Mucosa of gallbladder (tissue), 1 donor: Measurements from ENCODE around the gene RIPOR3. TPM values are rescaled to one million over a fixed set of nuclear protein-coding genes. Genes with fewer than 3 reads are reported as not detected.
"Not testable (repeated sequence)": the region's sequence is repeated elsewhere in the genome, so short reads cannot be mapped to it uniquely, and the experiment has no call there.

ENCODE experiments used
- DNase-seq: peaks from one replicate; pipeline ENCODE4 v3.0.0-alpha.2; 2020; ENCODE audit warnings: low spot score
- total RNA-seq: library from RNA; stranded (reverse); gene quantifications from one replicate; pipeline ENCODE4 v1.2.1, GENCODE V29; 2021
- donor health status: DM: no; HTN: no; CAD: no.

Gene RIPOR3
- total RNA-seq, 1 donor from 2014 or later: 6.4 TPM

GRCh38 chr20:50704971-50705370 is 13.6 kb upstream of the RIPOR3 start:
- no peak for DNase-seq

DNA sequence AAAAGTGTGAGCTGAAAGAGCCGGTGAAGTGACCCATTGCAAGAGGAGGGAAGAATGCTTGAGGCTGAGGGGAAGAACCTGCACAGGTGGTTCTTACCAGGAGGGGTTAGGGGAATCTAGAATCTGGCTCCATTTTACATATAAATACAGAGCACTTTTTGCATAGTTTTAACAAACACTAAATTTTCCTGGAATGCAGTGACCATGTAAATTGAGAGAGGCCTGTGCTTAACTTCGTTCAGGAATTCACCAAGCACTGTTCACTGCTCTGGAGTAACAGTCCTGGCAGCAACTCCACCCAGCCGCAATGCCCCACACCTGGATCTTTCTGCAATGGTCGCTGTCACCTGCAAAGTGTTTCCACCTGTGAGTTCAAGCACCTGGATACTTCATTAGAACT is 13.2 kb upstream of the RIPOR3 start:
- no peak for DNase-seq

DNA sequence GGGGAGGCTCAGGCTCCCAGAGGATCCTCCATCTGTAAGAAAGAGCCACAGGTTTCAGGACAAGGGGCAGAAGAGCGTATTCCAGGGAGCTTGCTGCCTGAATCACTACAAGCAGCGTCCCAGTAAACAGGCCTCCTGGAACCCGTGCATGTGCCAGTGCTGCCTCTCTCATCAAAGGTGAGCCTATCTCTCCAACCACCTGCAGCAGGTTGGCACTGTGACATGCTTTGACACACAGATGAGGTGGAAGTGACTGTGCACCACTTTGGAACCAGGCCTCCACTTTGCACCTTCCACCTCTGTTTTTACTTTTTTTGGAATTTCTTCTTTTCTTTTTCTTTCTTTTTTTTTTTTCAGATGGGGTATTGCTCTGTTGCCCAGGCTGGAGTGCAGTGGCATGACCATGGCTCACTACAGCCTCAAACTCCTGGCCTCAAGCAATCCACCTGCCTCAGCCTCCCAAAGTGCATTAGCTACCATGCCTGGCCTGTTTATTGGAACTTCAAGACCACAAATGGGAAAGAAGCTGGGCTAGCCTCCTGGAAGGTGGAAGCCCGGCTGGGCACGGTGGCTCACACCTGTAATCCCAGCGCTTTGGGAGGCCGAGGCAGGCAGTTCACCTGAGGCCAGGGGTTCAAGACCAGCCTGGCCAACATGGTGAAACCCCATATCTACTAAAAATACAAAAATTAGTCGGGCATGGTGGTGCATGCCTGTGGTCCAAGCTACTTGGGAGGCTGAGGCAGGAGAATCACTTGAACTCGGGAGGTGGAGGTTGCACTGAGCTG is 12.5 kb upstream of the RIPOR3 start:
- not testable (repeated sequence) for DNase-seq

DNA sequence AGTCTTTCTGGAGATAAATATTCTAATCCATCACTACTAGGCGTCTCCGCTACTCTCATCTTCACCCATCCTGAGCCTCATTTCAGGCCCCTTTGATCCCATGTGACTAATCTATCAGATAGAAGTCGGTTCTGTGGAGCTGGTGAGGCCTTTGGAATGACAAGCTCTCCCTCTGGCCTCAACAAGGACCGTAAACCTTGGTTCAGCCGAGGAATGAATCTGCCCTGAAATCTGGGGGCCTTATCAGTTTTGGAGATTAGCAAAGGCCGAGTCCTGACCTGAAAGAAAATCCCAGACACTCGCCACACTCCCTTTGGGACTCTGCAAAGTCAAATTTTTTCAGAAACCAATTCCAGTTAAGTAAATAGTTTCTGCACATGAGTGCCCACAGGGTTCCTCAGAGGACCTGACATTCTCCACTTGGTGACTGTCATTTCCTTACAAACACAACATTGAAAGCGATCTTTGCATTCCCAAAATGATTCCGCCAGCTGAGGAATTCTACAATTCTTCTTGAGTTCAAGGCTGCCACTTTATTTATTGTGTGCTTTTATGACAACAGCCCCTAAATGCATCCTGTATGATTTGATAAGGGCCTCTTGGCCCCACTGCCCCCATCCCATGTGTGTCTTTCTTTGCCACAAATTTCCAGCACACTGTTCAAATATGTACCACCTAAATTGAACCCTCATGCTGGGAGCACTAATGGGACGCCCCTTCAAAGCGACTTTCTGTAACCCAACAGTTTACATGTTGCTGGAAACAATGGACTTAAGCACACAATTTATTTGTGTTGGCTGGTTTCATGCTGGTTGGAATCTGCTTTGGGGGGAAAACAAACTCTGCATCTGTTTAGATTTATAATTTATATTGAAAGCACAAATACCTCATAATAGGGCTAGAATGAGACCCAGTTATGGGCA is 10.0 kb upstream of the RIPOR3 start:
- no peak for DNase-seq

DNA sequence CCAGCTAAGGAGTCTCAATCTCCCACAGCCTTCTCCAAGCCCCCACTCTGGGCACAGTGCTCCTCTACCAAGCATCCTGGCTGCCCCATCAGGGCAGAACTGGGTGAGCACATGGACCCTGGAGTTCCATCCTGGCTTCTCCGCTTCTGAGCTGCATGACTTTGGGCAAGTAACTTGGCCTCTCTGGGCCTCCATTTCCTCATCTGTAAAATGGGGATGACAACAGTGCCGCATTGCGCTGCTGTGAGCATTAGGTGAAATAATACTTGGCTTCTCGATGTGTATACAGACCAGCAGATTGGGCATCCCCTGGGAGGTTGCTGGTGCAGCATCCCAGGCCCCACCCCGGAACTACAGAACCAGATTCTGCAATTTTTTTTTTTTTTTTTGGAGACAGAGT is 8.3 kb upstream of the RIPOR3 start:
- DNase-seq: no peak

- DNase-seq: not testable (repeated sequence)
Measured at GRCh38 chr20:50698255-50698654, 6.9 kb upstream of the RIPOR3 start.

DNA sequence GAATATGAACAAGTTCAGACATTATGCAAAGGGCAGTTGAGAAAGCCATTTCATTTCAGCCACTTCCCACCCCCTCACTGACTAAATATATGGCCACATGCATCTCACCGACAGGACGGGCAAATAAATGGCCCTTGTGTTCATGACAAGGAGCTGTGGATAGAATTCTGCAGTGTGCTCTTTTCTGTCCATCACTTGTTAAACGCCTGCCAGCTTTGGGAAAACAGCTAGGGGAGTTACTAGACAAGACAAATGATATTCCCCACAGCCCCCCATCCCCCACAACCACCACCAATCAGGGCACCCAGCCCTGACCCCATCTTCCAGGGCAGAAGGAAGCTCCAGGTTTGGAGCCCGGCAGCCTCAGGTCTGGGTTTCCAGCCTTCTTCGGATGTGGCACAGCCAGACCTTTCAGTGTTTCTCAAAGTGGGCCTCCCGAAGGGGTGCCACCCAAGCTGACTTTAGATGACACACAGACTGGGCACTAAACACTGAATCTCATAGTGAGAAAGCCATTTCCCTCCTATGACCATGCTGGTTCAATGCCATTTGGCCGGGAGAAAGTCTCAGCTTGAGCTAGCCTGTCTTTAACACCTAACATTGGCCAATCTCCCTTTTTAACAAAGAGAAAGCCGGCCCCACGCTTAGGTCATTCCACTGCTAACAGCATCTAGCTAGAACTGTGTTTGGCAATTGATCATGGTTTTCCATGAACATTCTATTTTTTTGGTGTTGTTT is 4.0 kb upstream of the RIPOR3 start:
- DNase-seq: no peak

- DNase-seq: no peak
Measured at GRCh38 chr20:50694379-50695134, 3.2 kb upstream of the RIPOR3 start.

DNA sequence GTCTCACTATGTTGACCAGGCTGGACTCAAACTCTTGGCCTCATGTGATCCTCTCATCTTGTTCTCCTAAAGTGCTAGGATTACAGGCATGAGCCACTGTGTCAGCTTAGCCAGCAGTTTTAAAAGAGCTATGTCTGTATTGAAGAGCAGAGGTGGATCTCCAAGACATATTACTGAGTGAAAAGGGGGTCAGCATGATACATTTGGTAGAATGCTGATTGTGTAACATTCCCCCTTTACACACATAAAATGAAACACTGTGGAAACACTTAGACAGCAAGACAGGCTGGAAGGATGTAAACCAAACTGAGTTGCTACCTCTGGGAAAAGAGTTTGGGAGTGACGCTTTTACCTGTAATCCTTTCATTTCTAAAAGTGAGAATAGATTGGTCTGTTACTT is 1.7 kb upstream of the RIPOR3 start:
- DNase-seq: no peak

DNA sequence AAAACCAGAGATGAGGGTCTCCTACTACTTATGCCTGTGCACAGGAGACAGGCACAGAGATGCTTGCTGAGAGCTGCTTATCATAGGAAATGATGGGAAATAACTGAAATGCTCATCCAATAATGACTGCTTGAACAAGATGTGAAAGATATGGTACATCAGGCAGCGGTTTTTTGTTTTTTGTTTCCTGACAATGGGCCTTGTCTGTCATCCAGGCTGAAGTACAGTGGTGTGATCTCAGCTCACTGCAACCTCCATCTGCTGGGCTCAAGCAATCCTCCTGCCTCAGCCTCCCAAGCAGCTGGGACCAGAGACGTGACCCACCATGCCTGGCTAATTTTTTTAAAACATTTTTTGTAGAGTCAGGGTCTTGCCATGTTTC is 1.2 kb upstream of the RIPOR3 start:
- no peak for DNase-seq

GRCh38 chr20:50691573-50692551 is 520 bp upstream of the RIPOR3 start:
- DNase-seq: no peak

DNA sequence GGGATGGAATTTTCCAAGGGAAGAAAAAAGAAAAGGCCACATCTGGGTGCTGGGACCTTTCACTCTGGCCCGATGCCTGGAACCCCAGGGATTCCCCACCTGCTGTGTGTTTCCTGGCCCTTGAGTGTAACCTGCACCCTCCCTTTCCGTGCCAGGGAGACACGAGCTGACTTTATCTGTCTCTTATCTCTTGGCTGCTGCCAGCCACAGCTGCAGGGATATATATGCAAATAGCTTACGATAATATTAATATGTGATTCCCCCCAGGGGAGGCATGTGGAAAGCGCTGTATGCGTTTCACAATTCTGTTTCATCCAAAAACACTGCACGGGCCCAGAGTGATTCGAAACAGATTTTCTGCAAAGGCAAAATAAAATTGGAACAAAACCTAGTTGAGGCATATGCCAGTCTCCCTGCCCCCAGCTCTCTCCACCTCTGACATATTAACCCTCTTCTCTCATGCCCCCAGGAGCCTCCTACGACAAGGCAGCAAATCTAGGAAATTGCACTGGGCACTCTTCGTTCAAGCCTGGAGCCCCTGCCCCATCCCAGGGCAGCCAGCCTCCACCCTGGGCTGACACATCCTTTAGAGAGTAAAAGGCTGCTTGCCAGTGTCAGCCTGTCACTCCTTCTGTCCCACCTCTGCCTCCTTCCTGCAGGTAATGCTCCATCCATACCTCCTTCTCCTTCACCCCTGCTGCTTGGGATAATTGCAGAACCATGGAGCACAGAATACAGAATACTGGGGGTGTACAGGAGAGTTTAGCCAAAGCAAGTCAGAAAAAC is 1.3 kb downstream of the RIPOR3 start:
- peak; percentile 70 for DNase-seq

DNA sequence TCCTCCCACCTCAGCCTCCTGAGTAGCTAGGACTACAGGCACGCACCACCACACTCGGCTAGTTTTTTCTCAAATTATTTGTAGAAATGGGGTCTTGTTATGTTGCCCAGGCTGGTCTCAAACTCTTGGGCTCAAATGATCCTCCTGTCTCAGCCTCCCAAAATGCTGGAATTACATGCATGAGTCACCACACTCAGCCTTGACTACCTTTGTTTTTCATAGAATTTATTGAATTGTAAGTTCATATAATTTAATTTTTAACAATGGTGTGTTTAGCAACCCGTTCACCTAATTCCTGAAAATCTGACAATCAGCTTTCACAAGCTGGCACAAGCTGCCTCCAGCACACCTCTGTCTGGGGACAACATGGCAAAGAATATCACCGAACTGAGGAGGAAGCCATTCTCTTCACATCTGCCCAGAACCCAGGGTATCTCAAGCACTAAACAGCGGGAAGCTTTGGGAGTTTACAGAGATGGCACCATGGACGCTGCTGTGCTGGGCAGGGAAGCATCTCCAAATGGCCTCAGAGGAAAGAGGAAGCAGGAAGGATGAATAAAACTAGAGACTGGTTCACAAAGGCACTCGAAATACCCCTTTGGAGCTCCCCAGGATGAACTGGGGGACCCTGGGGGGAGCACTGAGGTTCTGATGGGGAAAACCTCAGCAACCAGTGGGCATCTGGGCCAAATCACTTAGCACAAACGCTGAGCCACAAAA is 2.9 kb downstream of the RIPOR3 start:
- DNase-seq: no peak

DNA sequence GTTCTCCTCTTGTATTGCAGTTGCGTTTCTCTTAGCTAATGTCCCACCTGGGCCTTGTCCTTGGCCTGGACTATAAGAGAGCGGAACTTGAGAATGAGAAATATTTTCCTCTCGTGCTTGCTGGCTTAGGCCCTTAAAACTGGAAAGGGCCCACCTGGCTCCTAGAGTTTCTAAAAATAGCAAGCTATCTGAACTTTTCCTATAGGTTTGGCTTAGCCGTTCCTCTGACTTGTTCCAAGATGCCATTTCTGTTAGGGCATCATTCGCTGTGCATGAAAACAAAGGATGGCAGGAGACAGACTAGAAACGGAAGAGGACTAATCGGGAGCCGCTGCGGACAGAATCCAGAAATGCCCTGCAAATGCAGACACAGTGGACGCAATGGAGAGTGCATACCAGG is 4.5 kb downstream of the RIPOR3 start:
- DNase-seq: no peak

DNA sequence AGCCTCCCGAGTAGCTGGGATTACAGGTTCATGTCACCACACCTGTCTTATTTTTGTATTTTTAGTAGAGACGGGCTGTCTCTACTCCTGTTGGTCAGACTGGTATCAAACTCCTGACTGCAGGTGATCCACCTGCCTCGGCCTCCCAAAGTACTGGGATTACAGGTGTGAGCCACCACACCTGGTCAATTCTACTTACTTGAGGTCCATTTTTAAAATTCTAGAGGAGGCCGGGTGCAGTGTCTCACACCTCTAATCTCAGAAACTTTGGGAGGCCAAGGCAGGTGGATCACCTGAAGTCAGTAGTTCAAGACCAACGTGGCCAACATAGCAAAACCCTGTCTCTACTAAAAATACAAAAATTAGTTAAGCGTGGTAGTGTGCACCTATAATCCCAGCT is 7.8 kb downstream of the RIPOR3 start:
- no peak for DNase-seq

- DNase-seq: no peak
Measured at GRCh38 chr20:50682947-50683530, 8.3 kb downstream of the RIPOR3 start.

GRCh38 chr20:50682065-50682464 is 9.3 kb downstream of the RIPOR3 start:
- DNase-seq: no peak

GRCh38 chr20:50681359-50682064 is 9.8 kb downstream of the RIPOR3 start:
- DNase-seq: no peak
